Cardiac muscle cell (in vitro differentiated cells and primary cell): ENCODE results near the gene VAT1L. TPM values are rescaled to one million over a fixed set of nuclear protein-coding genes. Genes with fewer than 3 reads are reported as not detected.

Experiments
- DNase-seq, 2 donors: peaks; one replicate each; pipeline versions ENCODE4 v3.0.0 to v3.0.0-alpha.2; 2010 to 2017; ENCODE audit warnings: low read depth in 1 of 2, low spot score in 1 of 2
- H3K27ac ChIP-seq: fragments of 200-600 bp; sonication (generic); 2 replicates; pipeline ENCODE4 v1.5.1; 2016
- H3K27me3 ChIP-seq: fragments of 200-600 bp; sonication (generic); 2 replicates; pipeline ENCODE4 v1.6.0; 2016; ENCODE audit warnings: control low read depth
- H3K36me3 ChIP-seq: fragments of 200-600 bp; sonication (generic); 2 replicates; pipeline ENCODE4 v1.5.1; 2016; ENCODE audit warnings: control low read depth
- H3K4me1 ChIP-seq: fragments of 200-600 bp; sonication (generic); 2 replicates; pipeline ENCODE4 v1.8.1; 2017; ENCODE audit warnings: low read depth, mild to moderate bottlenecking, mixed run types
- H3K4me3 ChIP-seq: fragments of 200-600 bp; sonication (generic); 2 replicates; pipeline ENCODE4 v1.5.1; 2016; ENCODE audit warnings: mild to moderate bottlenecking
- H3K9me3 ChIP-seq: fragments of 200-600 bp; sonication (generic); 2 replicates; pipeline ENCODE4 v1.5.1; 2017; ENCODE audit warnings: low read depth, mild to moderate bottlenecking, control low read depth
- polyA plus RNA-seq: library from polyadenylated mRNA; unstranded; fragments of >200 nt; fragmentation: Nextera tagmentation; extraction: Ambion mirVana; gene quantifications from 2 replicates; pipeline ENCODE4 v1.2.1, GENCODE V29; 2016
- total RNA-seq: library from RNA; depleted of rRNA; stranded (reverse); fragments of >200 nt; gene quantifications from 2 replicates; pipeline ENCODE4 v1.2.3, GENCODE V29; 2016
- TF ChIP-seq, protein P1 (sequence below): IDR thresholded peaks from 2 replicates; pipeline ENCODE4 v1.5.1; 2012; ENCODE audit warnings: low read depth, mild to moderate bottlenecking, low read length

Gene VAT1L
- total and polyA plus RNA-seq, 2 experiments from 2014 or later, result 1.5 to 2.4 TPM

DNA sequence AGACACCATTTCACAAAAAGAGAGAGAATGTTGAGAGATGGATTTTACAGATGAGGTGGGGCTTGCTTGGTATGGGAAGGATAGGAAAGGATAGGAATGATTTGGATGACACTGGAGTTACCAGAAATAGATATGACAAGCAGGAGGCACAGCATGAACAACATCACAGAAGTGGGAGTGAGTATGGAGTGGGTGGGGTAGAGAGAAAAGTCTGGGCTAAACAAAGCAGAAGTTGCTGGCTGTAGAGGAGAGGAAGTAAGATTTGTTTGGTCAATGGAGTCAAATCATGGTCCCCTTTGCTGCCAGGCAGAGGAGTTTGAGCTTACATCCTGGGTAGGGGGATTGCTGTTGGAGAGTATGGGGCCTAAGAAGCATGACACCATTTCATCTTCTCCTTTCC, 101.7 kb downstream of the VAT1L start:
- H3K4me1 ChIP-seq, result no peaks in the 10 kb centered on the region
- DNase-seq, result no peak
- TF ChIP-seq, protein P1, sequence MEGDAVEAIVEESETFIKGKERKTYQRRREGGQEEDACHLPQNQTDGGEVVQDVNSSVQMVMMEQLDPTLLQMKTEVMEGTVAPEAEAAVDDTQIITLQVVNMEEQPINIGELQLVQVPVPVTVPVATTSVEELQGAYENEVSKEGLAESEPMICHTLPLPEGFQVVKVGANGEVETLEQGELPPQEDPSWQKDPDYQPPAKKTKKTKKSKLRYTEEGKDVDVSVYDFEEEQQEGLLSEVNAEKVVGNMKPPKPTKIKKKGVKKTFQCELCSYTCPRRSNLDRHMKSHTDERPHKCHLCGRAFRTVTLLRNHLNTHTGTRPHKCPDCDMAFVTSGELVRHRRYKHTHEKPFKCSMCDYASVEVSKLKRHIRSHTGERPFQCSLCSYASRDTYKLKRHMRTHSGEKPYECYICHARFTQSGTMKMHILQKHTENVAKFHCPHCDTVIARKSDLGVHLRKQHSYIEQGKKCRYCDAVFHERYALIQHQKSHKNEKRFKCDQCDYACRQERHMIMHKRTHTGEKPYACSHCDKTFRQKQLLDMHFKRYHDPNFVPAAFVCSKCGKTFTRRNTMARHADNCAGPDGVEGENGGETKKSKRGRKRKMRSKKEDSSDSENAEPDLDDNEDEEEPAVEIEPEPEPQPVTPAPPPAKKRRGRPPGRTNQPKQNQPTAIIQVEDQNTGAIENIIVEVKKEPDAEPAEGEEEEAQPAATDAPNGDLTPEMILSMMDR, result no peak
- no peak overlapping the region for H3K27ac ChIP-seq
- H3K27me3 ChIP-seq, result no peaks in the 10 kb centered on the region
- no peak overlapping the region for H3K4me3 ChIP-seq
- H3K36me3 ChIP-seq, result no peaks in the 10 kb centered on the region
- H3K9me3 ChIP-seq, result no peaks in the 10 kb centered on the region

DNA sequence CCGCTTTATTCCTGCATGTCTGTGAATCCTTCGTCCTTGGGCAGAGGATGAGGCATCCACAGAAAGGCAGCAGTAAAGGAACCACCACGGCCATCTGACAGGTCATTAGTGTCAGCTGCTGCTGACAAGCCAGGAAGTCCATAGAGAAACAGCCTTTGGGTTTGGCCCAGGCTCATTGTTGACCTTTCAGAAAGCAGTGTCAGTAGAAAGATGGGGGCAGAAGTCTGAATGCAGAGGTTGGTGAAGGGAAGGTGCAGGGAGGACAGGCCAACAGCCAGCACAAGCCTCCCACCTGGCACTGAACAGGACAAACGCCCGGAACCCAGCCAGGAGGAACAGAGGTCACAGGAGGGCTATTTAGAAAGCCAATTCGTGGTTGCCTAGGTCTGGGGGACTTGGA, 105.8 kb downstream of the VAT1L start:
- peaks cover 16% of the 10 kb centered on the region for H3K4me1 ChIP-seq
- no peak overlapping the region for H3K4me3 ChIP-seq
- H3K27ac ChIP-seq, result no peak overlapping the region
- H3K36me3 ChIP-seq, result no peaks in the 10 kb centered on the region
- no peaks in the 10 kb centered on the region for H3K27me3 ChIP-seq
- H3K9me3 ChIP-seq, result no peaks in the 10 kb centered on the region
- TF ChIP-seq, protein P1, result no peak
- no peak for DNase-seq

DNA sequence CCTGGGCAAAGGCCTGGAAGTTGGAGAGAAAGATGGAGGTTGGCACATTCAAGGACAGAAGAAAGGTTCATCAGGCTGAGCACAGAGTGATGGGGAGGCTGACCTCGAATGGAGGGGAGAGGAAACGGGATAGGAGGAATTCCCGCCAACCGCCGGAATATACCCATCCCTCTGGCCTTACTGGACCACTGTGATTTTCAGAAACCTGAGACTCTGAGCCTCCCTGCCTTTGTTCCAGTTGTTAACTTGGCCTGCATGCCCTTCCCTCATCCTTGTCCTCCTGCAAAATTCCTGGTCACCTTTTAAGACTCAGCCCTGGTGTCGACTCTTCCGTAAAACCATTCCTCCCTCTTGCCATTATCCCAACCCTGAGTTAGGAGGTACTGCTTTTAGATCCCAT, 107.6 kb downstream of the VAT1L start:
- Histone ChIP-seq H3K4me1 (peaks cover 16% of the 10 kb centered on the region), H3K27me3 (no peaks in the 10 kb centered on the region), H3K4me3 (no peak overlapping the region), H3K27ac (peak overlapping the region; percentile 30), H3K36me3 (no peaks in the 10 kb centered on the region), H3K9me3 (no peaks in the 10 kb centered on the region)
- TF ChIP-seq, protein P1, result no peak
- peak in 1 of 2 donors; percentile 2 for DNase-seq

DNA sequence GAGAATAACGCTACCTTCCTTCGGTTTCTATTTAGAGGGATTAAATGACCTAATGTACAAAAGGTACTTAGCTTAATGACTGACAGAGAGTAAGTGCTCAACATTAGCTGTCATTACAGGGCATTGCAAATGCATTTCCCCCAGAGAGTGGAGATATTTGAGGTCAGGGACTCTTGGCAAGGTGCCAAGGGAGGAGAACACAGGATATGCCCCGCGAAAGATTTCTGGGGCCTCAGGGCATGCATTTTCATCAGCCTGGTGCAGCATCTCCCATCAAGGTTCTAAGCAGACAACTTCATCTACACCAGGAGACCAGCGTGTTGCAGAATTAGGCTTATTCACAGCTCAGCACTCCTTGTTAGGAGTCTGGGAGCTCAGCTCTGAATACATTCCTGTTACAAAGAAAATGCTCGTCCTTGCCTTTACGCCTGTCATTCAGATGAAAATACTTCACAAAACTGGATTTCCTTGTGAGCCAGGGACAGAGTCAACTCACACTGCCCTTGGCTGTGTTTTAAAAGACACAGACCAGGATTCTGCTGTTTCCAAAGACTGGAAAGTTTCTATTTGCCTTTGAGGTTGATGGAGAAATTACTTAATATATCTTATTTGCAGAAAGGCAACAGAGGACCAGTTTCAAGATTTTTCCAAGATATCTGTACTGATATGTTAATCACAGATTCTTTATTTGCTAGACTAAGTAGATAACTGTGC, 108.2 kb downstream of the VAT1L start:
- H3K4me1 ChIP-seq, result peaks cover 16% of the 10 kb centered on the region
- peak overlapping the region; percentile 30 for H3K27ac ChIP-seq
- H3K27me3 ChIP-seq, result no peaks in the 10 kb centered on the region
- TF ChIP-seq, protein P1, result no peak
- DNase-seq, result peak; percentile 21 to 63
- no peak overlapping the region for H3K4me3 ChIP-seq
- H3K9me3 ChIP-seq, result no peaks in the 10 kb centered on the region
- H3K36me3 ChIP-seq, result no peaks in the 10 kb centered on the region

DNA sequence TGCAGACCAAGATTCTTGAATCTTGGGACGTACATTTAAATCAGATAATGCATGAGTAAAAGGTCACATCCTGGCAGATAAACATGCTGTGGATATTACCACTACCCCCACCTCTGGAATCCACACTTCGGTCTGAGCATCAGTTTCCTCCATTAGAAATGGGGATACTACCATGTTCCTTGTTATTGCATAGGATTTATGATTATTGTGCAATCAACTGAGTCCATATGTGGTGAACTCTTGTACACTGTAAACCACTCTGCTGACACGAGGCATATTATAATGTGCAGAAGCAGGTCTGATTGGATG, 108.7 kb downstream of the VAT1L start:
- Histone ChIP-seq H3K4me3 (no peak overlapping the region), H3K4me1 (peaks cover 16% of the 10 kb centered on the region), H3K9me3 (no peaks in the 10 kb centered on the region), H3K36me3 (no peaks in the 10 kb centered on the region), H3K27ac (no peak overlapping the region), H3K27me3 (no peaks in the 10 kb centered on the region)
- DNase-seq, result peak in 1 of 2 donors; percentile 67
- TF ChIP-seq, protein P1, result no peak
